SU-DHL-6 (cell line): ENCODE results near the gene RC3H1.

Experiments used
- H2AFZ ChIP-seq: fragments of 200-600 bp; sonication (generic); 2 replicates; pipeline ENCODE4 v1.6.1; 2014; ENCODE audit warnings: low read depth, mild to moderate bottlenecking, moderate library complexity, mixed read lengths, antibody characterized with exemption, low read length; ENCODE audit not compliant: severe bottlenecking
- H3F3A ChIP-seq: fragments of 200-600 bp; shearing (Covaris generic); 2 replicates; pipeline ENCODE4 v1.6.0; 2016; ENCODE audit warnings: antibody characterized with exemption, mild to moderate bottlenecking; ENCODE audit not compliant: insufficient read depth
- H3K27ac ChIP-seq: fragments of 200-600 bp; sonication (generic); 2 replicates; pipeline ENCODE4 v1.5.1; 2016; ENCODE audit warnings: low read depth, mild to moderate bottlenecking, low read length, moderate library complexity, mixed read lengths
- H3K27me3 ChIP-seq: fragments of 200-600 bp; sonication (generic), shearing (Covaris generic); 2 replicates; pipeline ENCODE4 v1.6.0; 2014; ENCODE audit warnings: mild to moderate bottlenecking, low read length
- H3K36me3 ChIP-seq: fragments of 200-600 bp; sonication (generic); 2 replicates; pipeline ENCODE4 v1.6.1; 2014; ENCODE audit warnings: mild to moderate bottlenecking, low read length, mixed read lengths
- H3K4me2 ChIP-seq: fragments of 300-600, 200-600 bp; shearing (Covaris generic), sonication (generic); 2 replicates; pipeline ENCODE4 v1.6.0; 2014; ENCODE audit warnings: low read length, low read depth, mild to moderate bottlenecking; ENCODE audit not compliant: poor library complexity, severe bottlenecking
- H3K4me3 ChIP-seq: fragments of 200-600 bp; sonication (generic); 2 replicates; pipeline ENCODE4 v1.5.1; 2014; ENCODE audit warnings: antibody characterized with exemption, low read length, mild to moderate bottlenecking, mixed read lengths; ENCODE audit not compliant: insufficient read depth, poor library complexity, severe bottlenecking
- H3K79me2 ChIP-seq: fragments of 200-600 bp; sonication (generic); 2 replicates; pipeline ENCODE4 v1.6.1; 2014; ENCODE audit warnings: mild to moderate bottlenecking, low read length, moderate library complexity; ENCODE audit not compliant: insufficient read depth
- H3K9ac ChIP-seq: fragments of 200-600 bp; sonication (generic); 2 replicates; pipeline ENCODE4 v1.7.0; 2014; ENCODE audit warnings: mild to moderate bottlenecking, low read length
- H3K9me2 ChIP-seq: fragments of 200-600 bp; sonication (generic); replicated peaks from 2 replicates; pipeline ENCODE4 v1.6.1; 2014; ENCODE audit warnings: low read length; ENCODE audit not compliant: insufficient read depth
- H3K9me3 ChIP-seq: fragments of 200-600 bp; sonication (generic); 2 replicates; pipeline ENCODE4 v1.6.1; 2014; ENCODE audit warnings: low read length, mixed read lengths; ENCODE audit not compliant: insufficient read depth
- H4K20me1 ChIP-seq: fragments of 200-600 bp; sonication (generic); 2 replicates; pipeline ENCODE4 v1.6.1; 2014; ENCODE audit warnings: low read depth, mild to moderate bottlenecking, antibody characterized with exemption, low read length, moderate library complexity, mixed read lengths
- EZH2phosphoT487 ChIP-seq: fragments of 200-600 bp; sonication (generic), shearing (Covaris generic); conservative IDR thresholded peaks from 2 replicates; pipeline ENCODE4 v1.6.1; 2018; ENCODE audit warnings: mild to moderate bottlenecking, antibody characterized with exemption, low read length, moderate library complexity, mixed read lengths
- TF ChIP-seq, protein P1 (sequence below): fragments of 200-600 bp; sonication (generic); IDR thresholded peaks from one replicate; pipeline ENCODE4 v1.5.1; 2017; ENCODE audit warnings: antibody characterized with exemption, mild to moderate bottlenecking, low read length, moderate library complexity; ENCODE audit not compliant: insufficient read depth, poor library complexity, severe bottlenecking

RC3H1 gene

DNA sequence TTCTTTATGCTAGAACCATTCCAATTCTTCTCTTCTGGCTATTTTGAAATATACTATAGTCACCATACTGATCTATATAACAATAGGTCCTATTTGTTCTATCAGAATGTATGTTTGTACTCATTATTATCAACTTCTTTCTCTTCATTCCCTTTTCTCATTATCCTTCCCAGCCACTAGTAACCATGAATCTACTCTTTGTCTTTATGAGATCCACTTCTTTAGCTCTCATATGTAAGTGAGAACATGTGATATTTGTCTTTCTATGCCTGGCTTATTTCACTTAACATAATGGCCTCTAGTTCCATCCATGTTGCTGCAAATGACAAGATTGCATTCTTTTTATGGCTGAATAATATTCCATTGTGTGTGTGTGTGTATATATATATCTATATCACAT is 31.7 kb upstream of the RC3H1 start:
- Histone ChIP-seq H3K4me2 (no peak overlapping the region), H3K79me2 (no peaks in the 10 kb centered on the region), H3K27ac (no peak overlapping the region), H3F3A (no peaks in the 10 kb centered on the region), H3K4me3 (no peak overlapping the region), H3K36me3 (no peaks in the 10 kb centered on the region), H3K9me2 (no peaks in the 10 kb centered on the region), H4K20me1 (no peaks in the 10 kb centered on the region), H2AFZ (no peak overlapping the region), H3K9ac (no peak overlapping the region), H3K9me3 (no peaks in the 10 kb centered on the region), H3K27me3 (no peaks in the 10 kb centered on the region)
- TF ChIP-seq, protein P1, sequence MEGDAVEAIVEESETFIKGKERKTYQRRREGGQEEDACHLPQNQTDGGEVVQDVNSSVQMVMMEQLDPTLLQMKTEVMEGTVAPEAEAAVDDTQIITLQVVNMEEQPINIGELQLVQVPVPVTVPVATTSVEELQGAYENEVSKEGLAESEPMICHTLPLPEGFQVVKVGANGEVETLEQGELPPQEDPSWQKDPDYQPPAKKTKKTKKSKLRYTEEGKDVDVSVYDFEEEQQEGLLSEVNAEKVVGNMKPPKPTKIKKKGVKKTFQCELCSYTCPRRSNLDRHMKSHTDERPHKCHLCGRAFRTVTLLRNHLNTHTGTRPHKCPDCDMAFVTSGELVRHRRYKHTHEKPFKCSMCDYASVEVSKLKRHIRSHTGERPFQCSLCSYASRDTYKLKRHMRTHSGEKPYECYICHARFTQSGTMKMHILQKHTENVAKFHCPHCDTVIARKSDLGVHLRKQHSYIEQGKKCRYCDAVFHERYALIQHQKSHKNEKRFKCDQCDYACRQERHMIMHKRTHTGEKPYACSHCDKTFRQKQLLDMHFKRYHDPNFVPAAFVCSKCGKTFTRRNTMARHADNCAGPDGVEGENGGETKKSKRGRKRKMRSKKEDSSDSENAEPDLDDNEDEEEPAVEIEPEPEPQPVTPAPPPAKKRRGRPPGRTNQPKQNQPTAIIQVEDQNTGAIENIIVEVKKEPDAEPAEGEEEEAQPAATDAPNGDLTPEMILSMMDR, result no peak
- no peak for TF ChIP-seq EZH2phosphoT487

DNA sequence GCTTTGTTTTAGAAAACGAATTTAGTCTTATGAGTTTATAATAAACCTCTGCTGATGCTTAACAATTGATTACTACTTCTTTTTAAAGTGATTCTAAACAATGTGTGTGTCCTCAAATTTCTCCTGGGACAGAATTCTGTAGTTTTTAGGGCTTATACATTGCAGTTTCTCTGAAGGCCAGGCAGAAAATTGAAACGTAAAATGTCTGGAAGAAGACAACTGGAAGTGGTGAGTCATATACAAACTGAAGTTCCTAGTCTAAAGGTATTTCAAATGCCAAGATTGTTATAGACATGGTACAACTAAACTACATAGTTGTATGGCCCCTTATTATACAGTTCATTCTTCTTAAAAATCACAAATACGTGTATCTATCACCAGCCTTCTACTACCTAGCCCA is 30.5 kb upstream of the RC3H1 start:
- no peaks in the 10 kb centered on the region for H3K9me2 ChIP-seq
- no peak for TF ChIP-seq EZH2phosphoT487
- TF ChIP-seq, protein P1, result no peak
- H3K4me3 ChIP-seq, result no peak overlapping the region
- H3K4me2 ChIP-seq, result no peak overlapping the region
- H3K36me3 ChIP-seq, result no peaks in the 10 kb centered on the region
- H3K9me3 ChIP-seq, result no peaks in the 10 kb centered on the region
- H3K9ac ChIP-seq, result no peak overlapping the region
- no peaks in the 10 kb centered on the region for H4K20me1 ChIP-seq
- no peaks in the 10 kb centered on the region for H3K79me2 ChIP-seq
- no peaks in the 10 kb centered on the region for H3F3A ChIP-seq
- H3K27me3 ChIP-seq, result no peaks in the 10 kb centered on the region
- no peak overlapping the region for H2AFZ ChIP-seq
- H3K27ac ChIP-seq, result no peak overlapping the region

DNA sequence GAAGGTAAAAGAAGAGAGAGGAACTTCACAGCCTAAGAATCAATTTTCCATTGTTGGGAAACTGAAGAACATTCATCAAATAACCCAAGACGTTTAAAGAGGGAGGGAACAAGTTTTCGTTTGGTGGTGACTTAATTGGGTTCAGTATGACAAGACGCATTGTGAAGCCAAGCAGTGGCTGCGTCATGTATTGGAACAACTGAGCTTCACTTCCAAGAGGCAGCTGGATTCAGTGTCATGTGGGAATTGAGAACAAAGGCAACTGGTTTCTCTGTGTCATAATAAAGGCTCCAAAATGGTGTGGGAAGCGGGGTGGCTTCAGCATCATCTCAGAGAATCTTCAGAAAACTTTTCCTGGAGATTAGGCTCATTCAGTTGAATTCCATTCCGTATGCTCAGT is 29.8 kb upstream of the RC3H1 start:
- Histone ChIP-seq H3K9me2 (no peaks in the 10 kb centered on the region), H3K4me3 (no peak overlapping the region), H3K79me2 (no peaks in the 10 kb centered on the region), H3F3A (no peaks in the 10 kb centered on the region), H3K9ac (no peak overlapping the region), H2AFZ (no peak overlapping the region), H3K27ac (no peak overlapping the region), H4K20me1 (no peaks in the 10 kb centered on the region), H3K27me3 (no peaks in the 10 kb centered on the region), H3K36me3 (no peaks in the 10 kb centered on the region), H3K4me2 (no peak overlapping the region), H3K9me3 (no peaks in the 10 kb centered on the region)
- TF ChIP-seq, protein P1, result no peak
- TF ChIP-seq EZH2phosphoT487, result no peak
